CD8-positive, alpha-beta memory T cell (primary cell): Measurements from ENCODE around the gene IMPDH1. TPM values are rescaled to one million over a fixed set of nuclear protein-coding genes. Genes with fewer than 3 reads are reported as not detected.
A peak's percentile ranks its signal among the peaks of the same experiment; 100 is the strongest.

Experiments used
- CTCF ChIA-PET: fragments of 350-600 bp; sonication (Branson Sonifier 250); formaldehyde crosslinking; loops from one replicate; lab custom pipeline; 2021; ENCODE audit warnings: antibody characterized with exemption; lab: Charles Lee
- POLR2A ChIA-PET: fragments of 350-600 bp; sonication (Branson Sonifier 250); formaldehyde crosslinking; loops from one replicate; lab custom pipeline; 2021; ENCODE audit warnings: antibody characterized with exemption; lab: Charles Lee
- DNase-seq, 5 donors: peaks; one replicate each; pipeline versions ENCODE4 v3.0.0 to v3.0.0-alpha.2; 2020 to 2022; ENCODE audit warnings: mixed read lengths in 1 of 5
- H3K27ac ChIP-seq: one replicate; pipeline ENCODE4 v1.7.0; 2013; ENCODE audit warnings: low read depth, mild to moderate bottlenecking, low read length, moderate library complexity
- H3K27me3 ChIP-seq: 2 replicates; pipeline ENCODE4 v1.7.0; 2013; ENCODE audit warnings: low read length, mild to moderate bottlenecking; ENCODE audit not compliant: insufficient read depth, poor library complexity, severe bottlenecking
- H3K36me3 ChIP-seq: 2 replicates; pipeline ENCODE4 v1.7.0; 2013; ENCODE audit warnings: mild to moderate bottlenecking, low read length, moderate library complexity; ENCODE audit not compliant: insufficient read depth
- H3K4me1 ChIP-seq: 2 replicates; pipeline ENCODE4 v1.7.0; 2013; ENCODE audit warnings: mild to moderate bottlenecking, low read length, moderate library complexity; ENCODE audit not compliant: insufficient read depth
- H3K4me3 ChIP-seq: 2 replicates; pipeline ENCODE4 v1.7.0; 2013; ENCODE audit warnings: mild to moderate bottlenecking, low read length
- H3K9me3 ChIP-seq: 2 replicates; pipeline ENCODE4 v1.7.0; 2013; ENCODE audit warnings: mild to moderate bottlenecking, low read length
- H3K27ac Mint-ChIP-seq, 8 donors: one replicate each; pipeline ENCODE4 v1.8.0; 2020 to 2021; ENCODE audit warnings: mixed read lengths in 8 of 8, mild to moderate bottlenecking in 6 of 8, inconsistent platforms in 3 of 8, moderate library complexity in 3 of 8
- H3K27me3 Mint-ChIP-seq, 2 donors: one replicate each; pipeline ENCODE4 v1.8.0; 2020 to 2021; ENCODE audit warnings: mixed read lengths in 2 of 2, mild to moderate bottlenecking in 1 of 2, moderate library complexity in 1 of 2
- H3K36me3 Mint-ChIP-seq, 3 donors: one replicate each; pipeline ENCODE4 v1.8.0; 2020 to 2021; ENCODE audit warnings: mixed read lengths in 3 of 3, inconsistent platforms in 1 of 3, mild to moderate bottlenecking in 1 of 3
- H3K4me1 Mint-ChIP-seq, 3 donors: one replicate each; pipeline ENCODE4 v1.8.0; 2020 to 2021; ENCODE audit warnings: mixed read lengths in 3 of 3, inconsistent platforms in 1 of 3, mild to moderate bottlenecking in 1 of 3
- H3K4me3 Mint-ChIP-seq, 7 donors: one replicate each; pipeline ENCODE4 v1.8.0; 2020 to 2021; ENCODE audit warnings: mixed read lengths in 7 of 7, mild to moderate bottlenecking in 6 of 7, moderate library complexity in 4 of 7, inconsistent platforms in 2 of 7
- H3K9me3 Mint-ChIP-seq, 5 donors: one replicate each; pipeline ENCODE4 v1.8.0; 2020 to 2022; ENCODE audit warnings: mixed read lengths in 5 of 5, mild to moderate bottlenecking in 3 of 5, moderate library complexity in 2 of 5, inconsistent platforms in 1 of 5
- polyA plus RNA-seq: library from polyadenylated mRNA; unstranded; fragments of 300-500 nt; fragmentation: Illumina TruSeq; gene quantifications from one replicate; pipeline ENCODE4 v1.2.3, GENCODE V29; 2021
- total RNA-seq, 2 experiments: library from RNA; stranded (reverse); gene quantifications; one replicate each; pipeline ENCODE4 v1.2.3, GENCODE V29; 2021

IMPDH1 gene
- total and polyA plus RNA-seq, 3 experiments from 2014 or later = 48.3 to 70.4 (median 69.1) TPM

GRCh38 chr7:128359939-128360338 lies 49.8 kb downstream of the IMPDH1 start:
- CTCF ChIA-PET = interaction anchor here (1.4 kb wide), 1 partner anchor 12 kb away, joined by 3 read pairs; no protein-coding TSS in a partner anchor
- Mint-ChIP-seq H3K27me3 (peaks cover 19 to 58% of the 10 kb centered on the region in 2 donors), H3K27ac (no peak overlapping the region)

GRCh38 chr7:128359336-128359735 lies 50.4 kb downstream of the IMPDH1 start:
- Mint-ChIP-seq H3K4me1 (peaks cover 14 to 22% (median 14%) of the 10 kb centered on the region in 3 donors), H3K9me3 (no peaks in the 10 kb centered on the region), H3K36me3 (no peaks in the 10 kb centered on the region), H3K27ac (no peak overlapping the region), H3K27me3 (peaks cover 19 to 55% of the 10 kb centered on the region in 2 donors), H3K4me3 (peak overlapping the region in 1 of 7 donors; percentile 25)
- Histone ChIP-seq H3K27ac (no peak overlapping the region), H3K9me3 (no peaks in the 10 kb centered on the region), H3K4me1 (peaks cover 6% of the 10 kb centered on the region), H3K4me3 (no peak overlapping the region), H3K27me3 (peaks cover 24% of the 10 kb centered on the region), H3K36me3 (no peaks in the 10 kb centered on the region)
- POLR2A ChIA-PET = no interaction called here
- no peak for DNase-seq
- CTCF ChIA-PET = interaction anchor here (1.4 kb wide), 1 partner anchor 12 kb away, joined by 3 read pairs; no protein-coding TSS in a partner anchor

More at GRCh38 chr7:128359939-128360338, 49.8 kb downstream of the IMPDH1 start:
- no peaks in the 10 kb centered on the region for H3K9me3 Mint-ChIP-seq
- POLR2A ChIA-PET = no interaction called here
- no peak for DNase-seq
- H3K4me3 Mint-ChIP-seq = peak overlapping the region in 5 of 7 donors; percentile 25 to 61 (median 48)
- H3K4me1 ChIP-seq = peaks cover 6% of the 10 kb centered on the region
- H3K36me3 ChIP-seq = no peaks in the 10 kb centered on the region
- H3K4me3 ChIP-seq = no peak overlapping the region
- no peaks in the 10 kb centered on the region for H3K36me3 Mint-ChIP-seq
- H3K4me1 Mint-ChIP-seq = peaks cover 14 to 22% (median 14%) of the 10 kb centered on the region in 3 donors
- H3K27me3 ChIP-seq = peaks cover 26% of the 10 kb centered on the region
- no peaks in the 10 kb centered on the region for H3K9me3 ChIP-seq
- H3K27ac ChIP-seq = no peak overlapping the region

GRCh38 chr7:128358233-128358632 lies 51.5 kb downstream of the IMPDH1 start:
- Mint-ChIP-seq H3K9me3 (no peaks in the 10 kb centered on the region), H3K27ac (no peak overlapping the region), H3K4me1 (peaks cover 14 to 22% (median 17%) of the 10 kb centered on the region in 3 donors), H3K4me3 (peak overlapping the region in 1 of 7 donors; percentile 0), H3K36me3 (no peaks in the 10 kb centered on the region), H3K27me3 (peaks cover 23 to 52% of the 10 kb centered on the region in 2 donors)
- H3K27ac ChIP-seq = no peak overlapping the region
- DNase-seq = no peak
- POLR2A ChIA-PET = no interaction called here
- peaks cover 14% of the 10 kb centered on the region for H3K27me3 ChIP-seq
- no peak overlapping the region for H3K4me3 ChIP-seq
- no peaks in the 10 kb centered on the region for H3K36me3 ChIP-seq
- no peaks in the 10 kb centered on the region for H3K9me3 ChIP-seq
- peaks cover 6% of the 10 kb centered on the region for H3K4me1 ChIP-seq
- CTCF ChIA-PET = interaction anchor here (1.5 to 2.6 kb wide), 2 partner anchors 11 to 13 kb away, joined by 3 to 9 read pairs; no protein-coding TSS in a partner anchor

- peaks cover 26 to 49% of the 10 kb centered on the region in 2 donors for H3K27me3 Mint-ChIP-seq
- Histone ChIP-seq H3K9me3 (no peaks in the 10 kb centered on the region), H3K36me3 (no peaks in the 10 kb centered on the region), H3K27ac (no peak overlapping the region), H3K4me1 (peaks cover 4% of the 10 kb centered on the region), H3K27me3 (peaks cover 10% of the 10 kb centered on the region), H3K4me3 (no peak overlapping the region)
- H3K9me3 Mint-ChIP-seq = no peaks in the 10 kb centered on the region
- H3K4me1 Mint-ChIP-seq = peaks cover 13 to 18% (median 15%) of the 10 kb centered on the region in 3 donors
- CTCF ChIA-PET = interaction anchor here (0.8 to 2.6 kb wide), 4 partner anchors 10 to 52 kb away, joined by 3 to 9 read pairs (median 3); partner anchors contain the start of gene RBM28
- H3K4me3 Mint-ChIP-seq = no peak overlapping the region
- peak overlapping the region in 1 of 8 donors; percentile 8 for H3K27ac Mint-ChIP-seq
- no peaks in the 10 kb centered on the region for H3K36me3 Mint-ChIP-seq
- POLR2A ChIA-PET = interaction anchor here (0.5 kb wide), 1 partner anchor 70 kb away, joined by 3 read pairs; no protein-coding TSS in a partner anchor
- no peak for DNase-seq
Measured at GRCh38 chr7:128357217-128357613, 52.6 kb downstream of the IMPDH1 start.

- no peaks in the 10 kb centered on the region for H3K36me3 Mint-ChIP-seq
- H3K4me3 Mint-ChIP-seq = peak overlapping the region in 1 of 7 donors; percentile 36
- Histone ChIP-seq H3K4me1 (no peaks in the 10 kb centered on the region), H3K27ac (no peak overlapping the region), H3K36me3 (no peaks in the 10 kb centered on the region), H3K4me3 (no peak overlapping the region), H3K9me3 (no peaks in the 10 kb centered on the region), H3K27me3 (peaks cover 10% of the 10 kb centered on the region)
- H3K4me1 Mint-ChIP-seq = peaks cover 8 to 13% (median 10%) of the 10 kb centered on the region in 3 donors
- no peaks in the 10 kb centered on the region for H3K9me3 Mint-ChIP-seq
- POLR2A ChIA-PET = no interaction called here
- peaks cover 22 to 43% of the 10 kb centered on the region in 2 donors for H3K27me3 Mint-ChIP-seq
- DNase-seq = no peak
- H3K27ac Mint-ChIP-seq = peak overlapping the region in 1 of 8 donors; percentile 8
- CTCF ChIA-PET = interaction anchor here (1.0 to 2.6 kb wide), 3 partner anchors 9 to 30 kb away, joined by 3 to 9 read pairs (median 7); partner anchors contain the start of gene RBM28
Measured at GRCh38 chr7:128356546-128357216, 53.1 kb downstream of the IMPDH1 start.

GRCh38 chr7:128353610-128354009 lies 56.2 kb downstream of the IMPDH1 start:
- peak overlapping the region in 5 of 7 donors; percentile 30 to 69 (median 57) for H3K4me3 Mint-ChIP-seq
- peaks cover 0 to 5% (median 5%) of the 10 kb centered on the region in 3 donors for H3K4me1 Mint-ChIP-seq
- peaks cover 25 to 37% of the 10 kb centered on the region in 2 donors for H3K27me3 Mint-ChIP-seq
- ChIA-PET CTCF (interaction anchor here (1.0 kb wide), 1 partner anchor 10 kb away, joined by 3 read pairs; the partner anchor contains the start of gene RBM28), POLR2A (interaction anchor here (1.2 kb wide), 1 partner anchor 10 kb away, joined by 3 read pairs; the partner anchor contains the start of gene RBM28)
- no peaks in the 10 kb centered on the region for H3K4me1 ChIP-seq
- H3K9me3 ChIP-seq = no peaks in the 10 kb centered on the region
- no peaks in the 10 kb centered on the region for H3K9me3 Mint-ChIP-seq
- no peak overlapping the region for H3K4me3 ChIP-seq
- no peaks in the 10 kb centered on the region for H3K36me3 Mint-ChIP-seq
- DNase-seq = no peak
- H3K27ac ChIP-seq = no peak overlapping the region
- peak overlapping the region in 1 of 8 donors; percentile 1 for H3K27ac Mint-ChIP-seq
- H3K27me3 ChIP-seq = peaks cover 2% of the 10 kb centered on the region
- no peaks in the 10 kb centered on the region for H3K36me3 ChIP-seq

- H3K27me3 Mint-ChIP-seq = peaks cover 25 to 34% of the 10 kb centered on the region in 2 donors
- H3K27ac ChIP-seq = no peak overlapping the region
- ChIA-PET POLR2A (interaction anchor here (1.2 kb wide), 1 partner anchor 9 kb away, joined by 3 read pairs; the partner anchor contains the start of gene RBM28), CTCF (interaction anchor here (1.0 kb wide), 1 partner anchor 9 kb away, joined by 3 read pairs; the partner anchor contains the start of gene RBM28)
- H3K4me3 ChIP-seq = no peak overlapping the region
- H3K4me3 Mint-ChIP-seq = peak overlapping the region in 6 of 7 donors; percentile 30 to 69 (median 60)
- peaks cover 0 to 5% (median 5%) of the 10 kb centered on the region in 3 donors for H3K4me1 Mint-ChIP-seq
- peak overlapping the region in 1 of 8 donors; percentile 1 for H3K27ac Mint-ChIP-seq
- H3K27me3 ChIP-seq = peaks cover 2% of the 10 kb centered on the region
- no peaks in the 10 kb centered on the region for H3K9me3 Mint-ChIP-seq
- no peaks in the 10 kb centered on the region for H3K9me3 ChIP-seq
- H3K4me1 ChIP-seq = no peaks in the 10 kb centered on the region
- no peaks in the 10 kb centered on the region for H3K36me3 Mint-ChIP-seq
- H3K36me3 ChIP-seq = no peaks in the 10 kb centered on the region
- no peak for DNase-seq
Measured at GRCh38 chr7:128353189-128353588, 56.6 kb downstream of the IMPDH1 start.
